Sigmoid colon (tissue), 7 donors: ENCODE data around the gene DCAF5. TPM values are rescaled to one million over a fixed set of nuclear protein-coding genes. Genes with fewer than 3 reads are reported as not detected.

Source experiments
- DNase-seq: peaks from one replicate; pipeline ENCODE4 v3.0.0-alpha.2; 2019
- H3K27ac ChIP-seq, 4 donors: fragments of 200-600 bp; sonication (generic); one replicate each; pipeline ENCODE4 v1.5.1; 2016 to 2019; ENCODE audit warnings: mild to moderate bottlenecking in 1 of 4
- H3K27me3 ChIP-seq, 3 donors: fragments of 200-600 bp; sonication (generic); one replicate each; pipeline ENCODE4 v1.5.1; 2019; ENCODE audit warnings: mild to moderate bottlenecking in 1 of 3
- H3K36me3 ChIP-seq, 4 donors: fragments of 200-600 bp; sonication (generic); one replicate each; pipeline ENCODE4 v1.5.1; 2016 to 2019
- H3K4me1 ChIP-seq, 4 donors: fragments of 200-600 bp; sonication (generic); one replicate each; pipeline ENCODE4 v1.5.1; 2017 to 2019
- H3K4me3 ChIP-seq, 4 donors: fragments of 200-600 bp; sonication (generic); one replicate each; pipeline ENCODE4 v1.5.1; 2017 to 2019; ENCODE audit warnings: mild to moderate bottlenecking in 2 of 4, moderate library complexity in 1 of 4
- H3K9me3 ChIP-seq, 4 donors: fragments of 200-600 bp in 3 of 4; sonication (generic) in 3 of 4; one replicate each; pipeline versions ENCODE4 v1.5.1 to v1.6.1; 2013 to 2019
- EP300 ChIP-seq, 4 donors: sonication (generic); formaldehyde crosslinking; IDR thresholded peaks; one replicate each; pipeline ENCODE4 v1.6.1; 2017; ENCODE audit warnings: antibody characterized with exemption in 4 of 4
- POLR2A ChIP-seq, 2 donors: fragments of 450-650 bp; IDR thresholded peaks; one replicate each; pipeline ENCODE4 v1.6.1; 2016; ENCODE audit warnings: antibody characterized with exemption in 2 of 2, mild to moderate bottlenecking in 2 of 2, moderate library complexity in 2 of 2
- POLR2AphosphoS5 ChIP-seq, 4 donors: sonication (generic); formaldehyde crosslinking; IDR thresholded peaks; one replicate each; pipeline ENCODE4 v1.6.1; 2017; ENCODE audit warnings: antibody characterized with exemption in 4 of 4
- WGBS, 2 donors: extraction: QIAGEN DNeasy Blood & Tissue Kit; methylation state at CpG; one replicate each; pipeline ENCODE4 v1.1.7; 2013; 5-methylcytosine and 5-hydroxymethylcytosine counted together
- intact Hi-C: fragments of 100-400 bp; cut with DNase I; formaldehyde crosslinking; loops from one replicate; pipeline ENCODE4 v1.15.1; 2023
- polyA plus RNA-seq, 3 donors: library from polyadenylated mRNA; stranded (reverse); fragments of 200-250 nt; gene quantifications; one replicate each; pipeline ENCODE4 v1.2.3, GENCODE V29; 2013
- total RNA-seq, 4 donors: library from RNA; depleted of rRNA; stranded (reverse); fragments of >200 nt; gene quantifications; one replicate each; pipeline ENCODE4 v1.1.0, GENCODE V29; 2016
- TF ChIP-seq, protein P1 (sequence below), 4 experiments: fragments of 450-650 bp in 3 of 4; fragments of 200-600 bp in 1 of 4; IDR thresholded peaks; one replicate each; pipeline ENCODE4 v1.5.1; 2016 to 2019; ENCODE audit warnings: antibody characterized with exemption in 4 of 4, mild to moderate bottlenecking in 3 of 4, moderate library complexity in 2 of 4
- donor health status: healthy with polysubstance abuse.
- donor health status: Bipolar disorder and iron deficiency.
- donor health status: healthy.

Gene DCAF5
- total and polyA plus RNA-seq, 7 donors: 13.2 to 56.8 (median 36.4) TPM

DNA sequence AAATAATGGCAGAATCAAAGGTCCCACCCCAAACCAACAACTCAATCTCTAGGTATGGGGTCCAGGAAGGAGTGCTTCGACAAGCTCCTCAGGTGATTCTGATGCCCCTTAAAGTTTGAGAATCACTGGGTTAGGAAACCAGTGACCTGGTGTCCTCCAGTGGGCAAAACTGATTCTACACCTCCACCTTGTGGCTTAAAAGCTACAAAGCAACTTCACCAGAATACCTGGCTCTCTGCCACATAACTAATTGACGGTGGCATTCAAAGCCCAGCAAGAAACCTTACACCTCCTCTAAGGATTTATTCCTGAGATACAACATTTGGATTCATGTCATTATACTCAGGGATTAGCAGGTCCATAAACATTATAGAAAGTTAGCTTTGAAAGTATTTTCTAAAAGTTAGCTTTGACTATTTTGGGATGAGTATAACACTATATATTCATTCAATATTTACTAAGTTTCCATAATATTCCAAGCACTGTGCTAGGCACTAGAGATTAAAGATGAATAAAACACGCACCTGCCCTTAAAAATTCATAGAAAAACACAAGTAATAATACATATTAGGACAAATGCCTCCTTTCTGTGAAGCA is 45.4 kb downstream of the DCAF5 start:
- TF ChIP-seq POLR2A (IDR thresholded peaks at IDR 0.05) (no peak), POLR2AphosphoS5 (IDR thresholded peaks at IDR 0.05) (peak in 3 of 4 donors; percentile 41 to 69 (median 60))
- TF ChIP-seq, protein P1, sequence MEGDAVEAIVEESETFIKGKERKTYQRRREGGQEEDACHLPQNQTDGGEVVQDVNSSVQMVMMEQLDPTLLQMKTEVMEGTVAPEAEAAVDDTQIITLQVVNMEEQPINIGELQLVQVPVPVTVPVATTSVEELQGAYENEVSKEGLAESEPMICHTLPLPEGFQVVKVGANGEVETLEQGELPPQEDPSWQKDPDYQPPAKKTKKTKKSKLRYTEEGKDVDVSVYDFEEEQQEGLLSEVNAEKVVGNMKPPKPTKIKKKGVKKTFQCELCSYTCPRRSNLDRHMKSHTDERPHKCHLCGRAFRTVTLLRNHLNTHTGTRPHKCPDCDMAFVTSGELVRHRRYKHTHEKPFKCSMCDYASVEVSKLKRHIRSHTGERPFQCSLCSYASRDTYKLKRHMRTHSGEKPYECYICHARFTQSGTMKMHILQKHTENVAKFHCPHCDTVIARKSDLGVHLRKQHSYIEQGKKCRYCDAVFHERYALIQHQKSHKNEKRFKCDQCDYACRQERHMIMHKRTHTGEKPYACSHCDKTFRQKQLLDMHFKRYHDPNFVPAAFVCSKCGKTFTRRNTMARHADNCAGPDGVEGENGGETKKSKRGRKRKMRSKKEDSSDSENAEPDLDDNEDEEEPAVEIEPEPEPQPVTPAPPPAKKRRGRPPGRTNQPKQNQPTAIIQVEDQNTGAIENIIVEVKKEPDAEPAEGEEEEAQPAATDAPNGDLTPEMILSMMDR (IDR thresholded peaks at IDR 0.05): peak; percentile 58 to 82 (median 79)
- DNase-seq: no peak
- Histone ChIP-seq H3K4me3 (no peak overlapping the region), H3K27ac (peak overlapping the region in 3 of 4 donors; percentile 27 to 62 (median 48)), H3K36me3 (peaks cover 0 to 39% (median 3%) of the 10 kb centered on the region in 4 donors), H3K9me3 (no peaks in the 10 kb centered on the region), H3K4me1 (no peaks in the 10 kb centered on the region), H3K27me3 (no peaks in the 10 kb centered on the region)
- 35 to 54% methylated on average over 3 of the region's 3 CpGs for WGBS, 2 donors
- intact Hi-C loops: loop anchor here (1.0 kb wide), 1 partner anchor 244 kb away; no protein-coding TSS in a partner anchor

DNA sequence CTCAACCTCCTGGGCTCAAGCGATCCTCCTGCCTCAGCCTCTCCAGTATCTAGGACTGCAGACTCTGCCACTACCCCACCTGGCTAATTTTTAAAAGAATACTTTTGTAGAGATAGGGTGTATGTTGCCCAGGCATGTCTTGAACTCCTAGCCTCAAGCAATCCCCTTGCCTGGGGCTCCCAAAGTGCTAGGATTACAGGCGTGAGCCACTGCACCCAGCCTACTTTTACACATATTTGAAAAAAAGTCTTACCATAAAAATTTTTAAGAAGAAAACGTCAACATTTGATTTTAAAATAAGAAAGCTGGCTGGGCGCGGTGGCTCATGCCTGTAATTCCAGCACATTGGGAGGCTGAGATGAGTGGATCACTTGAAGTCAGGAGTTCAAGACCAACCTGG is 46.5 kb downstream of the DCAF5 start:
- TF ChIP-seq, protein P1 (IDR thresholded peaks at IDR 0.05): no peak
- TF ChIP-seq POLR2AphosphoS5 (IDR thresholded peaks at IDR 0.05): no peak
- TF ChIP-seq POLR2A (IDR thresholded peaks at IDR 0.05): no peak
- TF ChIP-seq EP300 (IDR thresholded peaks at IDR 0.05): no peak
- Histone ChIP-seq H3K4me3 (no peak overlapping the region), H3K27ac (peak overlapping the region in 1 of 4 donors; percentile 62), H3K27me3 (no peaks in the 10 kb centered on the region), H3K4me1 (peaks cover 0 to 3% (median 2%) of the 10 kb centered on the region in 4 donors), H3K36me3 (peaks cover 0 to 38% (median 3%) of the 10 kb centered on the region in 4 donors), H3K9me3 (no peaks in the 10 kb centered on the region)
- intact Hi-C loops: no loop called here
- DNase-seq: no peak
- WGBS, 2 donors: 95 to 96% methylated on average over 5 of the region's 5 CpGs

DNA sequence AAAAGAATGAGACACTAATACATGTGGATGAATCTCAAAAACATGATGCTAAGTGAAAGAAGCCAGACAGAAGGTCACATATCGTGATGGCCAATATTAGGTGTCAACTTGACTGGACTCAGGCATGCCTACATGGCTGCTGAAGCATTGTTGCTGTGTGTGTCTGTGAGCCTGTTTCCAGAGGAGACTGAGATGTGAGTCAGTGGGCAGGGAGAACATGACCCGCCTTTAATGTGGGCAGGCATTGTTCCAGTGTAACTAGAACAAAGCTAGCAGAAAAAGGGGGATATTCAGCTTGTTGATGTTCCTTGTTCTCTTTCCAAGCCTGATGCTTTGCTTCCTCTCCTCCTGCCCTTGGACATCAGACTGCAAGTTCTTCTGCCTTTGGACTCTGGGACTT is 47.6 kb downstream of the DCAF5 start:
- no peak for DNase-seq
- Histone ChIP-seq H3K4me1 (peaks cover 0 to 12% (median 9%) of the 10 kb centered on the region in 4 donors), H3K27me3 (no peaks in the 10 kb centered on the region), H3K27ac (peak overlapping the region in 1 of 4 donors; percentile 27), H3K9me3 (no peaks in the 10 kb centered on the region), H3K36me3 (peaks cover 0 to 32% (median 3%) of the 10 kb centered on the region in 4 donors), H3K4me3 (no peak overlapping the region)
- no peak for TF ChIP-seq POLR2A (IDR thresholded peaks at IDR 0.05)
- no peak for TF ChIP-seq EP300 (IDR thresholded peaks at IDR 0.05)
- TF ChIP-seq POLR2AphosphoS5 (IDR thresholded peaks at IDR 0.05): no peak
- TF ChIP-seq, protein P1 (IDR thresholded peaks at IDR 0.05): no peak
- intact Hi-C loops: no loop called here
- WGBS, 2 donors: 95 to 98% methylated on average over 2 of the region's 2 CpGs

- no peak for DNase-seq
- TF ChIP-seq, protein P1 (IDR thresholded peaks at IDR 0.05): peak; percentile 54 to 84 (median 70)
- peak in 1 of 4 donors; percentile 45 for TF ChIP-seq EP300 (IDR thresholded peaks at IDR 0.05)
- TF ChIP-seq POLR2AphosphoS5 (IDR thresholded peaks at IDR 0.05): peak in 3 of 4 donors; percentile 58 to 81 (median 69)
- TF ChIP-seq POLR2A (IDR thresholded peaks at IDR 0.05): no peak
- H3K4me3 ChIP-seq: no peak overlapping the region
- H3K4me1 ChIP-seq: peaks cover 0 to 31% (median 23%) of the 10 kb centered on the region in 4 donors
- 8 to 35% methylated on average over 4 of the region's 4 CpGs for WGBS, 2 donors
- no peaks in the 10 kb centered on the region for H3K9me3 ChIP-seq
- intact Hi-C loops: loop anchor here (5.0 kb wide), 1 partner anchor 119 kb away; no protein-coding TSS in a partner anchor
- H3K36me3 ChIP-seq: peaks cover 0 to 15% (median 2%) of the 10 kb centered on the region in 4 donors
- H3K27ac ChIP-seq: peak overlapping the region; percentile 53 to 75 (median 64)
- no peaks in the 10 kb centered on the region for H3K27me3 ChIP-seq
Measured at GRCh38 chr14:69101331-69101826, 51.5 kb downstream of the DCAF5 start.
